Measurements from ENCODE around the gene TEX264.
"Not testable (repeated sequence)": the region's sequence is repeated elsewhere in the genome, so short reads cannot be mapped to it uniquely, and the experiment has no call there.

TEX264 gene, protein sequence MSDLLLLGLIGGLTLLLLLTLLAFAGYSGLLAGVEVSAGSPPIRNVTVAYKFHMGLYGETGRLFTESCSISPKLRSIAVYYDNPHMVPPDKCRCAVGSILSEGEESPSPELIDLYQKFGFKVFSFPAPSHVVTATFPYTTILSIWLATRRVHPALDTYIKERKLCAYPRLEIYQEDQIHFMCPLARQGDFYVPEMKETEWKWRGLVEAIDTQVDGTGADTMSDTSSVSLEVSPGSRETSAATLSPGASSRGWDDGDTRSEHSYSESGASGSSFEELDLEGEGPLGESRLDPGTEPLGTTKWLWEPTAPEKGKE

GRCh38 chr3:51670823-51671733 is at the start of gene TEX264:
Gene TEX264 (plus strand): TSS chr3:51671252. CDS start chr3:51674305, 3,053 bp downstream.
- peak; percentile 75 for DNase-seq (ENCODE audit: low read depth, low spot score)

DNA sequence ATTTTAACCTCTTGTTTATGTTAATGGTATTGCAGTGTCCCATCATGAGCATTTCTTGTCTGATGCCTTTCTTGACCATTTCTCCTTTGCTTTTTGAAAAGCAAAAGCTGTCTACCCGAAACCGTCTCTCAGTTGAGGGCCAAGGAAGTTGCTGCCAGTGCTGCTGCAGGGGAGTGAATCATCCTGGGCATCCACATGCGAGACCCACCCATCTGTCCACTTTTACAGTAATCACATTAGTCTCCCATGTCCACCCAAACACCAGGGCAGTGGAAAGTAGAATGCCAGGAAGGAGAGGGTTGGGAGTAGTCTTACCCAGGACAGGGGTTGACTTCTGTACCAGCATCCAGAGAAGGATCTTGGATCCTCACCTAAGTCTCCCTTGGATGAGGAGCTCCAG is 48.6 kb upstream of the TEX264 start:
- DNase-seq (ENCODE audit: low read depth, low spot score) = no peak

DNA sequence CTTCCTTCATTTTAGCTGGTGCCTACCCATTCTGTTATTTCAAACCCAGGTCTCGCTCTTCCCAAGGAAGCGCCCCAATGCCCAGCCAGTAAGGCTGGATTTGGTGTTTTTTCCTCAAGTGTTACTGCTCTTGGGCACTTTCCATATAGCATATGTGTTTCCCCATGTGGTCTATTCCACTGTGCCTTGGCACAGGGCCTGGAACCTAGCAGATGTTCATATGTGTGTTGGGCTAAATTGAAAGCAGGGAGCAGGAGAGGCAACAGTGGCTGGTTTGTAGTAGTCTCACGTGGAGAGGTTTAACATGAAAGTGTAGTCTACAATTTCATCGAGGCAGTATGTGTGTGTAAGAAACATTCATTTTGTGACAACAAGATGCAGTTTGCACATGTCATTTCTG is 48.2 kb upstream of the TEX264 start:
- no peak for DNase-seq (ENCODE audit: low read depth, low spot score)

GRCh38 chr3:51630513-51630912 is 40.5 kb upstream of the TEX264 start:
- no peak for DNase-seq (ENCODE audit: low read depth, low spot score)

DNA sequence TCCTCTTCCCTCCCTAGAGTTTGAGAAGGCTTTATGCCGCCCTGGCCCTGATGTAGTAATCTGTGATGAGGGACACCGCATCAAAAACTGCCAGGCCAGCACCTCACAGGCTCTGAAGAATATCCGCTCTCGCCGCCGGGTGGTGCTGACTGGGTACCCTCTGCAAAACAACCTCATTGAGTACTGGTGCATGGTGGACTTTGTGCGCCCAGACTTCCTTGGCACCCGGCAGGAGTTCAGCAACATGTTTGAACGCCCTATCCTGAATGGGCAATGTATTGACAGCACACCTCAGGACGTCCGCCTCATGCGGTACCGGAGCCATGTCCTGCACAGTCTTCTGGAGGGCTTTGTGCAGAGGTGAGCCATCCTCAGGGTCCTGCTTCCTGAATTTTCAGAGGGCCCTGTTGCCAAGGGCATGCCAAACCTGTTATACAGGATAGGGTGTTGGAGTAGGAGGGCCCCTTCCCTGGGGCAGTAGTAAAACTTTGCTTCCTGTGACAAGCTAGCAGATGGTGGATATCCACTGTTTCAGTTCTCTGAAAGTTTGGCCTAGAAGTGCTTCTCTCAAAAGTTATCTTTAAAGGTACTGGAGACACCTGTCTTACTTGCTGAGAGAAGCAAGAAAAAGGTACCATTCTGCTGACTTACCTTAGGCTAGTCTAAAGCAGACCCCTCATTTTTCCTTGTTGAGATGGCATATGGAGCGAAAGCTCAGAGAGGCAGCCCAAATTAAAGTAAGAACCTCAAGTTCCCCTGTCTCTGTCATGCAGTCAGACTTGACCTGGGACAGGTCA is 33.7 kb upstream of the TEX264 start:
- DNase-seq (ENCODE audit: low read depth, low spot score) = no peak

- no peak for DNase-seq (ENCODE audit: low read depth, low spot score)
Measured at GRCh38 chr3:51637941-51638471, 33.0 kb upstream of the TEX264 start.

GRCh38 chr3:51642462-51642861 is 28.6 kb upstream of the TEX264 start:
- no peak for DNase-seq (ENCODE audit: low read depth, low spot score)

DNA sequence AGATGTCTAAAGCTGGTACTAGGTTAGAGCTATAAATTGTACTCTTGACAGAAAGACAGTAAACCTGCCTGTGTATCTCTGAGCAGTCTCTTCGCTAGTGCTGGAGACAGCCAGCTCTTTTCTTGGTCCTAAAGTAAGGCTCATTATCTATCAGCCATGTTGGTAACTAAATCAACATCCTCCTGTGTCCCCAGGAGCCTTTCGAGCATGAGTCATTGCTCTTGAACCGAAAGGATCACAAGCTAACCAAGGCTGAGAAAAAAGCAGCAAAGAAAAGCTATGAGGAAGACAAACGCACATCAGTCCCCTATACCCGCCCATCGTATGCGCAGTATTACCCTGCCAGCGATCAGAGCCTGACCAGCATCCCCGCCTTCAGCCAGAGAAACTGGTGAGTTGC is 25.0 kb upstream of the TEX264 start:
- no peak for DNase-seq (ENCODE audit: low read depth, low spot score)

GRCh38 chr3:51652103-51652502 is 18.9 kb upstream of the TEX264 start:
- DNase-seq (ENCODE audit: low read depth, low spot score) = not testable (repeated sequence)

DNA sequence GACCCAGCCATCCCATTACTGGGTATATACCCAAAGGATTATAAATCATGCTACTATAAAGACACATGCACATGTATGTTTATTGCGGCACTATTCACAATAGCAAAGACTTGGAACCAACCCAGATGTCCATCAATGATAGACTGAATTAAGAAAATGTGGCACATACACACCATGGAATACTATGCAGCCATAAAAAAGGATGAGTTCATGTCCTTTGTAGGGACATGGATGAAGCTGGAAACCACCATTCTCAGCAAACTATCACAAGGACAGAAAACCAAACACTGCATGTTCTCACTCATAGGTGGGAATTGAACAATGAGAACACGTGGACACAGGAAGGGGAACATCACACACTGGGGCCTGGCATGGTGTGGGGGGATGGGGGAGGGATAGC is 17.6 kb upstream of the TEX264 start:
- not testable (repeated sequence) for DNase-seq (ENCODE audit: low read depth, low spot score)

- DNase-seq (ENCODE audit: low read depth, low spot score) = no peak
Measured at GRCh38 chr3:51657234-51657633, 13.8 kb upstream of the TEX264 start.

DNA sequence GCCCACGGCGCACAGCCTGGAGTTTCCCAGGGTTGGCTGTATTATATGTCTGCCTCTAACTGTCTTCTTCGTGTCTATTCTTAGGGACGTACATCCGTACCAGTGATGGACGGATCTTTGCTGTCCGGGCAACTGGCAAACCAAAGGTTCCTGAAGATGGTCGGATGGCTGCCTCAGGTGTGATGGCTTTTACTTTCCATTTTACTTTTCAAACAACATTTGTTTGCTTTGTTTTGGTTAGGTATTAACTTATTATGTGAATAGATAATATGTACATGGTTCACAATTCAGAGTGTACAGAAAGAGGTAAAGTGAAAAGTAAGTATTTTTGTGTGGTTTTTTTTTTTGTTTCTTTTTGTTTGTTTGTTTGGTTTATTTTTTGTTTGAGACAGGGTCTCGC is 11.1 kb upstream of the TEX264 start:
- no peak for DNase-seq (ENCODE audit: low read depth, low spot score)

- no peak for DNase-seq (ENCODE audit: low read depth, low spot score)
Measured at GRCh38 chr3:51662456-51662855, 8.6 kb upstream of the TEX264 start.

DNA sequence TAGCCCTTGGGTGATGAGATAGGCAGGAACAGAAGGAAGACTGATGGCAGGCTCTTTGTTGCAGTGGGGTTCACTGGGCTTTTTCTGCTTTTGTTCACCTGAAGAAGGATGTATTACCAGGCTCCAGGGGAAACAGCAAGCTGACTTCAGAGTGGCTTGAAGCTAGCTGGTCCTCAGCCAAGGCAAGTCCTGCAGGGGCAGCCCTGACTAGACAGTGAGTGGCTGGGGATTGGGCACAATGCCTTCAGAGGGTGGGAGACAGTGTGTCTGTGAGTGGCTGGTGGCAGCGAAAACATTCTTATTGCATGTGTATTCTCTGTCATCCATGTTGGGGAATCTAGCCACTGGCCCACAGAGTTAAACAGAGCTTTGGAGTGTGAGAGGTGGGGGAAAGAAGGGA is 2.3 kb upstream of the TEX264 start:
- no peak for DNase-seq (ENCODE audit: low read depth, low spot score)

- no peak for DNase-seq (ENCODE audit: low read depth, low spot score)
Measured at GRCh38 chr3:51669241-51670052, 1.6 kb upstream of the TEX264 start.

GRCh38 chr3:51670053-51670822 is 814 bp upstream of the TEX264 start:
- DNase-seq (ENCODE audit: low read depth, low spot score) = no peak

GRCh38 chr3:51671734-51672475 is 853 bp downstream of the TEX264 start:
- DNase-seq (ENCODE audit: low read depth, low spot score) = no peak

DNA sequence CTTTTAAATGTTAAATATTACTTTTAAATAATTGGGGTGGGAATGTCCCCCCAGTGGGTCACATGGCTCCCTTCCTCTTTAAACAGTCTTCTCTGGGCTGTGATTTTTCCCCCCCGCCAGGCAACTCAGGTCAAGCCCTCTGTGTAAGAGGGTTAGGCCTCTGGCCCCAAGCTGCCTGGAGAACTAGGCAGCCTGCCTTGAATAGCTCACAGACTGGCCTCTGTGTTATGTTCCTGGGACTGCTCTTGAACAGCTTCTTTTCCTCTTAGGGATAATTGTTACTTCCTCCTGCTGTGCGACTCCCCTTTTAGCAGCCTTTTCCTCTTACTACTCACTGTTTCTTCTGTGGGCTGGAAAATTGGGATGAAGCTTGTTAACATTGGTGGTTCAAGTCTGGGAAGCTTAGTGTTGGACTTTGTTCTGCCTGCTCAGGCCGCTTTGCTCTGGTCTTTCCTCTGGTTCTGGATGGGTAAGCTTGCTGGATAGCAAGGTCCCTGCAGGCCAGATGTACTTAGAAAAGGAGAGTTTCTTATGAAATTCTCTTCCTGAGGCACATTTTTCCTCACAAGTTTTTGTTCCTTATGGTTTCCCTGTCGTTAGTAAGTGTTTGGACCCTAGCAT is 2.2 kb downstream of the TEX264 start:
- no peak for DNase-seq (ENCODE audit: low read depth, low spot score)

All from activated naive CD8-positive, alpha-beta T cell treated with anti-CD3 and anti-CD28 coated beads, Interleukin-2, amount 50 U/mL, for 16 hours (primary cell).